Measurements from ENCODE around the gene NET1. TPM values are rescaled to one million over a fixed set of nuclear protein-coding genes. Genes with fewer than 3 reads are reported as not detected.

The NET1 gene
- total RNA-seq (2022; extraction: Qiagen RNA extraction) = 40.6 to 54.6 TPM (median 49.0 TPM) in 5 replicates

DNA sequence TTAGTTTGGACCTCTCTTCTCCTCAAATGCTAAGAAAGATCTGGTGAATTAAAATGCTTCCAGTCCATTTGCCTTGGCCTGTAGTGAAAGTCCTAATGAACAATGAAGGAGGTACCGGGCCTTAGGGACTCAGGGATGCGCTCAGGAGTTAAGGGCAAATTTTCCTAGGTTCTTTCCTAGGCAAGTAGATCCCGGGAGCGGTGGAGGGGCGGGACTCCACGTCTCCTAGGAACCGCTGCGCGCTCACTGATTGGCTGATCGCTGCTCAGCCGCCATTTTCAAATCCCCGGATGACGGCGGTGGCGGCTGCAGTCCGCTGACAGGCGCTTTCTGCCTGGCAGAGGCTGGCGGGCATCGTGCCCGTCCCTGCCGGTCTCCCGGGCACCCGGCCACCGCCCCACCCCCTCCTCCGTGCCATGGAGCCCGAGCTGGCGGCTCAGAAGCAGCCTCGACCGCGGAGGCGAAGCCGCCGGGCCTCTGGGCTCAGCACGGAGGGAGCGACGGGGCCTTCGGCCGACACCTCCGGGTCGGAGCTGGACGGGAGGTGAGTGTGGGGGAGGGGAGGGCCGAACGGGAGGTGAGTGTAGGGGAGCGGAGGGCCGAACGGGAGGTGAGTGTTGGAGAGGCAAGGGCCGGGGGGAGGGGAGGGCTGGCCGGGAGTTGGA lies at the start of gene NET1:
Gene NET1 (plus strand): TSS at position 281 of the 665 bp plus-strand sequence. CDS start 136 bp downstream, at position 417.

GRCh38 chr10:5364890-5365338 lies 47.4 kb upstream of the NET1 start, which contains the start of gene UCN3:
TSS of gene UCN3 (plus strand) at chr10:5364966. CDS start at chr10:5373721, 8,755 bp downstream.

DNA sequence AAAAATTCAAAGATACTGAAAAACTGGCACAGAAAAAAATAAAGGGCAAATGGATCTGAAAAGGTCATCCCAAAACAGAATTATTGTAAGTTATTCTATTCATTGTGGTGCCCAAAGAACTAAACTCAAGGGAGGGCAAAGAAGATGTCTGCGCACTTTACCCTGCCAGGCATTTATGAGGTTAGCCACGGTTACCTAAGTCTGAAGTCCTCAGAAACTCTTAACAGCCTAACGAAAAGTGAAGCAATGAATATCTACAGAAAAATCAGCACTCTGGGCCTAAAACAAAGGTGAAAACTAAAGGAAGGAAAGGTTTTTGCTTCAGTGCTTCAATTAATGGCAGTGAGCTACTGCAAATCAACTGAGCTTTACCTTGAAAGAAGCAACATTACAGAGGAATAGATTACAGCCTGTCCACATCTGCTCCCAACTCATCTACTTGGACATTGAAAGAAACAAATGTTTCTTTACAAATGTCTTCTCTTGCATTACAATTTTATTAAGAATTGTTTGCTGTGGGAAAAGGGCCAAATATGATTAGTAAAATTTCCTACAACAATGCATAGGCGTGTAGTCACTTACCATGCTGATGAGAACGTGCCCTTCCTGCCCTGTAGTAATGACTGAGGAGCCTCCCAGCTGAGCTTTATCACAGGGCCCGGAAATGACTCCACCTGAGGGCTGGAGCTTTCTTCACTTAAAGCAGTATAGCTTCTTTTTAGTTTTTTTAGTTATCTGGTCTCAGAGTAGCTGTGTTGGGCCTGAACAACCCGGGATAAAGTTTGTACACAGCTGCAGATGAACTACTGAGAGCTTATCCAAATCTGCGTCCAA lies 7.9 kb upstream of the NET1 start, which contains the start of gene TUBAL3:
Gene TUBAL3 (minus strand): TSS at position 621 of the 834 bp plus-strand sequence. CDS start 36 bp downstream, at position 585.

GRCh38 chr10:5499493-5500140 lies 87.3 kb downstream of the NET1 start, which contains the start of gene CALML5:
TSS of gene CALML5 (minus strand) at chr10:5499570. CDS start at chr10:5499438, 132 bp downstream.

Other genes with a start within 250 kb of the NET1 start
- 0.08 to 0.25 TPM in 2 of 5 replicates, not detected in the others for gene AKR1C8, start 227.4 kb upstream of the NET1 start, total RNA-seq (2022; extraction: Qiagen RNA extraction)
- 0.13 to 0.49 TPM (median 0.36 TPM) in 5 replicates for gene AKR1C4, start 215.7 kb upstream of the NET1 start, total RNA-seq (2022; extraction: Qiagen RNA extraction)
- gene UCN3, start 47.6 kb upstream of the NET1 start, total RNA-seq (2022; extraction: Qiagen RNA extraction) = not detected in 5 replicates
- gene TUBAL3, start 7.7 kb upstream of the NET1 start, total RNA-seq (2022; extraction: Qiagen RNA extraction) = 0.23 to 0.31 TPM (median 0.31 TPM) in 5 replicates
- gene CALML5, start 87.0 kb downstream of the NET1 start, total RNA-seq (2022; extraction: Qiagen RNA extraction) = not detected in 5 replicates
- not detected in 5 replicates for gene CALML3, start 112.4 kb downstream of the NET1 start, total RNA-seq (2022; extraction: Qiagen RNA extraction)

Data from A549 treated with AZD2906 at 1 μM for 4 hours (cell line).